IPS DF 4.7 (cell line): ENCODE results near the gene GLP2R.

Experiments
- DNase-seq: peaks from one replicate; pipeline ENCODE4 v3.0.0-alpha.2; 2013; ENCODE audit warnings: low spot score; ENCODE audit errors: extremely low read depth

Gene GLP2R

DNA sequence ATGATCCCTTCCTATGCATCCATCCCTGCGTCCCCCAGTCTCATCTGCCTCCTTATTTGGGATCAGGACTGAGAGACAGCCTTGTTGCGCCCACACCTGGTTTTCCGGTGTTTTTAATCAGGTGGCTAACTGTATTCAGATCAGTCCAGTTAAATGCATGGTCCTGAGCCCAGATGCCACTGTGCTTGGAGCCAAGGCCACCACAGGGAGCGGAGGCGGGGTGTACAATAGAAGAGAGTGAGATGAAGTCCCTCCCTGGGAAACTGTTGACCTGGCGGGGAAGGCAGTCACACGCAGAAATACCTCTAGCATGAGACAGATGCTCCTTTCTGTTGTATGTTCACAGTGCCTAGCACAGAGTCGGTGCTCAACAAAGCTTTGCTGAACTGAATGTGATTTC is 73.1 kb downstream of the GLP2R start:
- no peak for DNase-seq

DNA sequence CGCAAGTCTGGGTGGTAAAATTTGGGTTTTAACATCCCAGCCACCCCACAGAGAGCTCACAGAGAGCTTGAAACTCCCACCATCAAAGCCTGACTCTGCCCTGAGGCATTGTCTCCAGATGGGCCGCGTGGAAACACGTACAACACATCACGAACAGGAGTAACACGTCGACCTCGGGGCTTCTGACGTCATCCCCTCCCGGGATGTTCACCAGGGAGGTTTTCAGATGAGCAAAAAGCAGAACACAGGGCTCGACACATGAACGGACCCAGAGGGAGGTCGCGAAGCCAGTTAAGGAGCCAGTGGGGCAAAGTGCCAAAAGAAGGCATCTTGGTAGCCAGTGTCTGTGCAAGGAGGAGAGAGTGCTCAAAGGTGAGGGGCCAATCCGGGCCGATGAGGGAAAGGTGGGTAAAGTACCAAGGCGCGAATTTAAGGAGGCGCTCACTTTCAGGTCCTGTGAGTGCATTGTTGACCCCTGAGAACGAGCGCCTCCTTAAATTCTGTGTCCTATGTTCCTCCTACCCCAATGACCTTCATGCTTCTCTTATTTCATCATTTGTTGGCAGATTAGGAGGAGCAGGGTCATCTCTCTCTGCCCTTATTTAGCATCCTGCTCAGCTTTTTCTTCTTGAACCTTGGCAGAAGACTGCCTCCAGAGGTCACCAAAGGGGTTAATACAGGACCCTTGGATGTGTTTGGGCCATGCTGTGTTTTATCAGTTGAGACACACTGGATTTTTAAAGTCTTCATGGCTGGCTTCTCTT is 73.7 kb downstream of the GLP2R start:
- no peak for DNase-seq

DNA sequence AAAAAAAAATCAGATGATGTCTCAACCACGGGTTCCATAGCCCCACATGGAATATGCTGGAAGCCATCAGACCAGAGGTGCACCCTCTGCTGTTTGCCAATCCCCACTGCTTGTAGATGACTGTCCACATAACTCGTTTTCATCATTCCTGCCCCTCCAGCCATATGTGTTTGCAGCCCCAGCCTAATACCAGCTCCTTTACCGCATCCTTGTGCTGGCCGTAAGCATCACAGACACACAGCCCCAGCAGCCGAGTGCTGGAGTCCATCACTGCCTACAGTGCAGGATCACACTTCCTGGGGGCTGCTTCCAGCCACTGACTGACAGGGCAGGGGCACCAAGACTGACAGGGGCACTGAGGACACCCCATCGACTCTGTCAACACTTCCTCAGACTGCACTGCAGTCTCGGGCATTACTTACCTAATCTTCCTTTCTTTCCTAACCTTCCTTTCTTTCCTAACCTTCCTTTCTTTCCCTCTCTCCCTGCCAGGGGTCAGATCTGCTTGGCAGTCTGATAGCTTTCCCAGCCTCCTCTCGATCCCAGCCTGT is 74.4 kb downstream of the GLP2R start:
- DNase-seq, result no peak

- DNase-seq, result no peak
These were observed 75.1 kb downstream of the GLP2R start for GRCh38 chr17:9900784-9901183.

DNA sequence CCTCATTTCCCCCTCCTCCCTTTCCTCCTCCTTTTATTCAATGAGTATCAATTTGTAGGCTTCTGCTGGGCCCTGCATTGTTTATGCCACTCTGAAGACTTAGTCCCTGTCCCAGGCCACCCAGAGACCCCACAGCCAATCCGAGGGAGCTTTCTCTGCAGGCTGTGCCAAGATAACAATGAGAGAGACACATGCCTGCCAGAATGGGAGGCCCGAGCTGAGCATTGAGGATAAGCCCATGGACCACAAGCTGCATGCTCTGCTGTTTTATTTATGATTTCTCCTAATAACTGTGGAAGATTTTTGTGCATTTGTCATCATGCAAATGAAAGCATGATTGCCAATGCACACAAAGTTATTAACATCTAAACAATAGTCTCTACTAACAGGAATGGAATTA is 76.4 kb downstream of the GLP2R start:
- DNase-seq, result no peak

DNA sequence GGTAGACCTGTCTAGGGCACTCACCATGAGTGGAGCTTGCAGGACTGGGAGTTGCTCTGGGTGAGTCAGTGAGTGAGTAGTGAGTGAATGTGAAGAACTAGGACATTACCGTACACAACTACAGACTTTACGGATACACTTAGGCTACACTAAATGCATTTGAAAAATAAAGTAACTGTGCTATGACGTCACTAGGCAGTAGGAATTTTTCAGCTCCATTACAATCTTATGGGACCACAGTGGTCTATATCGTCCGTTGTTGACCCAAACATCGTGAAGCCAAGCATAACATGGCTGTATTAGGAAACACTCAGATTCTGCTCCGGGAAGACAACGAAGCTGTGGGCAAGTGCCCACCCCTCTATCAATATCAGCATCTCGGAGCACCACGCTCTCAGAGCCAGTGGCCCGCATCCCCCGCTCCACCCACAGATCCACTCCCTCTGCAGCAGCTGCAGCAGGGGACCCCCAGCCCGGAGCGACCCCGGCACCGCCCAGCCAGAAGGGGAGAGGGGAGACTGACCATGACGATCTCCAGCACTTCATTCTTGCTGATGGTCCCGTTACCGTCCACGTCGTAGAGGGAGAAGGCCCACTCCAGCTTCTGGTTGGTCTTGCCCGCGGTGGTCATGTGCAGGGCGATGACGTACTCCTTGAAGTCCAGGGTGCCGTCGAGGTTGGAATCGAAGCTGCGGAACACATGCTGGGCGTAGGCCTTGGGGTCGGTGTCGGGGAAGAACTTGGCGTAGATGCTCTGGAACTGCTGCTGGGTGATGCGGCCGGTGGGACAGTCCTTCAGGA is 78.8 kb downstream of the GLP2R start:
- DNase-seq, result no peak

GRCh38 chr17:9905078-9905415 is 79.3 kb downstream of the GLP2R start, which contains the start of gene RCVRN:
TSS of gene RCVRN (minus strand) at chr17:9905271. CDS start at chr17:9905180, 91 bp downstream.
- no peak for DNase-seq

DNA sequence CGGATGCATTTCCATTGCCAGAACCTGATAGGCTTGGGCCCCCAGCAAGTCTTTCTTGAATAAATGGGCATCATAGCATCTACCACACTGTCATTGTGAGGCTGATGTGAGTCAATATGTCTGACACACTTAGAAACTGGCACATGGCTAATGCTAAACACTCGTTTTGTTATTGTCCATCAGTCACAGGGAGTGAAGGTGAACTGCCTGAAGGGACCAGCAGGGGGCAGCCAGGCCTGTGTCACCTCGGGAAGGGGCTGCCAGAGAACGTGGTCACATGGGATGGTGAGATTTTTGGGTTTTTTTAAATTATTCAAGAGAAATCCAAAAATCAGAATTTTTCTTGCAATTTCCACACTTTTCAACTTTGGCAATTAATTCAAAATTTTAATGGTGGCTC is 80.2 kb downstream of the GLP2R start:
- DNase-seq, result no peak

DNA sequence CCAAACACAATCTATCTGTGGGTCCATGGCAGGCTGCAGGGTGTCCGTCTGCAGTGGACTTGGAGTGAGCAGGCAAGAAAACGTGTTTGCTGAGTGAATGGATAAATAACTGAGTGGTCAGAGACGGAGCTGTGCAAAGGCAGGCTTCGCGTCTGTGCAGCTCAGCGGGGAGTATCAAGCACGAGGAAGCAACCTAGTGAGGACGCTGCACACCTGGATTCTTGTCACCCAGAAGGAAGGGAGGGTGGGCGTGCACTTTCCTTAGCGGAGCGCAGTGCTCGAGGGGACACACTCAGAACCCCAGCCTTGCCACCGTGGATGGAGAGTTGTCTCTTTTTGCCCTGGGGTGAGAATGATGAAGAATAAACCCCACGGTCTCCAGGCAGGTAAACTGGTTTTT is 80.9 kb downstream of the GLP2R start:
- no peak for DNase-seq

DNA sequence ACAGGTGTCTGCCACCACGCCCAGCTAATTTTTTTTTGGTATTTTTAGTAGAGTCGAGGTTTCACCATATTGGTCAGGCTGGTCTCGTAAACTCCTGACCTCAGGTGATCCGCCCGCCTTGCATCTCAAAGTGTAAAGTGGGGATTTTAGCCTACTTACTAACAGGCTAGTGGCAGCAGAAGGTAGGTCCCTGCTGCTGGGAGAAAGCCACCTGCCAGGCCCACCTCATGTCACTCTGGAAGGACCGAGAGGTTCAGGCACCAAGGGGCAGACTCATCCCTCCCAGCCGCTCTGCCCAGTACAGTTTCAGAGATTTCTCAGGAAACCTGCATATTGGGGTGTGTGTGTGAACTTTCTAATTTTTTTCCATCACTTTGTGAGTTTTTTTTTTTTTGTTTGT is 81.4 kb downstream of the GLP2R start:
- no peak for DNase-seq

DNA sequence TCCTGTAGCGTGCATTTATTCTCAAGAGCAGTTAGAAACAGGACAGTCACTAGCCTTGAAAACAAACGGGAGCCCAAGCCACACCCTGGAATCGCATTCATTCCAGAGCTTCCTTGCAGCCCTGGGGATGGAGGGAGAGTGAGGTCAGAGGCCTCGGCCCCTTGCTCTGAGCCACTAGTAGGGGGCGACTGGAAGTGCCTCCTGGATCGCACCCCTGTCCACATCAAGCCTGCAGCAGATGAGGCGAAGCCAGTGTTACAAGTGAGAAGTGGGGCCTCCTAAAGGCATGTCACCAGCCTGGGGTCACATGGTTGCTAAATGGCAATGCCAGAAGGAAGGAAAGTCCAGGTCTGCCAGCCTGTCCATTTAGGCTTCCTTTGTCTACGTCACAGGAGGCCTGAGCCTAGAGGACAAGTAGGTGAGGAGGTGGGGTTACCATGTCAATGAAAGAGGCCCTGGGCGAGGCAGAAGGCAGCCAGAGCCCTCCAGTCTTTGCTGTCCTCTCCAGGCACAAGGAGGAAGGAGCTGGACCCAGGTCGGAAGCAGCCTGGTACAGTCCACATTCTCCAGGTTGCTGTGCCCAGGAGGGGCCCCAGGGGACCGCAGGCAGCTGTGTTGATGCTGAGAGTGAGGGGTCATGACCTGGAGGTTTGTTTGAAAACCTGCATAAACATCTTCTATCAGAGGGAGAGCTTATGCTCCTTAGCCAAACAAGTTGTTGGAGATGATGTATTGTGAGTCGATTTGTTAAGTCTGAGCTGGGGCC is 82.3 kb downstream of the GLP2R start:
- no peak for DNase-seq

GRCh38 chr17:9908649-9909042 is 82.9 kb downstream of the GLP2R start:
- no peak for DNase-seq

GRCh38 chr17:9911089-9911488 is 85.4 kb downstream of the GLP2R start:
- DNase-seq, result no peak

- no peak for DNase-seq
These were observed 86.7 kb downstream of the GLP2R start for GRCh38 chr17:9912121-9913099.

DNA sequence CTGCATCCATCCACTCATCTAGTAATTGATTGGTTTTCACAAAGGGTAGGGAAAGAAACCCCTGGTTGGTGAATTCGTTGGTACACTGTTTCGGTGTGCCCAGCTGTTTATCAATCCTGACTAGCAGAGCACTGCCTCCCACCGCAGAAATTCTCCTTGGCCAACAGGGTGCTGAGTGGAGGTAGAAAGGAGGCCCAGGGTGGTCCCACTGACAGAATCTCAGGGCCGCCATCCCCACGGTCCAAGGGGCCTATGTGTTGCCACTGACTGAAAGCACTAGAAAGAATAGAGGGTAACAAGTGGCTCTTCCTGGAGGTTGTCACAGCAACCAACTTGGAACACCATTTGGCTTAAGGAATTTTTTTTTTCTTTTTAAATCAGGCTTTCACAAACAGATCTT is 87.8 kb downstream of the GLP2R start:
- no peak for DNase-seq

DNA sequence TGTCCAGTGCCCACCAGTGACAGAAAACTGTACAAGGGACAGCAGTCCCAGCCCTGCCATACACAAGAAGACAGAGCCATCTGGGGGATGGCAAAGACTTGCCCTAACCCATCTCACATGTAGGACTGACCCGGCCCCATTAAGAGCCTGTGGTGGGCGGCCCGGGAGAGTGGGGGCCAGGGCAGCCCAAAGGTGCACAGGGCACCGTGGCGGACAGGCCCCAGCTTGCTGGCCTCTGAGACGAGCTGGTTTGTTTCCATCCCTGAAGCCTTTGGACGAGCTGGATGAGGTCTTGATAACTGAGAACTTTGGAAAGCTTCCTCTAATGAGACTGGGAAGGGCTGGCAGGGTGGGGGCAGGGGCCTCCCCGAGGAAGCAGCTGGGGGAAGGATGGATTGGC is 90.4 kb downstream of the GLP2R start:
- DNase-seq, result no peak

DNA sequence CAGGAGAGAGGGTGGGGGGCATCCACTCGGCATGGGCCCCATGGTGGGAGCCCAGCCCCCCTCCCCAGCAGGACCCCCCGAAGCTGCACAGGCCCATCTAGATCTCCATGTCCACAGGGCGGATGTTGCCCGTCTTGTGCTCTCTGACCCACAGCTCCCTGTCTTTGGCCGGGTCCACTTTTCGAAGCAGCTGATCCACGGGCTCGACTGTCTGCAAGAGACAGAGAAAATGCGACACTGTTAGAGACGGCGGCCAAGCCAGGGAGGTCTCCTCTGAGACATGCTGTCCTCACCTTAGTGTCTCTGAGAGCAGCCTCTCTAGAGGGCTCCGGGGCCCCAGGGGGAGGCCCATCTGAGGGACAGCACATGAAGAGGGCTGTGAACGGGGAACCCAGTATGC is 91.4 kb downstream of the GLP2R start:
- no peak for DNase-seq

DNA sequence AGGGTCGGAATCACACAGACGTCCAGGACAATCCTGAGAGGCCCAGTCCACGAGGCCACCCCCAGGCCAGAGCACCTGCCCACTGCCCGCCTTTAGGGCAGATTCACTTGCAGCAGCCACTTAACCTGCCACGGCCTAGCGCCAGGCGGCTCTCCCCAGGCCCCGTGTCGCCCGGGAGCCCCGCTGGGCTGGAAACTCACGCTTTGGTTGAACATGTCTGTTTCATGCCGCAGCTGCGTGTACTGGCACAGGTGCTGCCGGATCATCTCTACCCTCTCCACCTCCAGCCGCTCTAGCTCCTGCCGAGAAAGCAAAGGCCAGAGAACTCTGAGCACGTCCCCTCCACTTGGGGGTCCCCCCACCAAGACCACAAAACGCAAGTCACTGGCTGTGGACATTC is 92.1 kb downstream of the GLP2R start:
- no peak for DNase-seq

DNA sequence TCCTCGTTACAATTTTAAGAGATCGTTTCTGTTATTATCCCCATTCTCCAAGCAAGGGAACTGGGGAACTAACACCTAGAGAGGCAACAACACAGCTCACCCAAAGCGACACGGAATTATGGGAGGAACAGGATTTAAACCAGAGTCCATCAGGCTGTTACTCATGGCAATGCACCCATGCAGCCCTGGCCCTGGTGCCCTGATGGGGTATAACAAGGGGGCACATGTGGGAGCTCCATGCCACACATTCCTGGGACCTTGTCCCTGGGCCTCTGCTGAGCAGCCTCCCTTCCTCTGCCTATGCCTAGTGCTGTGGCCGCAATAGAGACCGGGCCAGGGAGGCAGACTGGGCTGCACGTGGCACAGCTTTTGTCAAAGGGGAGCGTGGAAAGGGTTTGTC is 92.6 kb downstream of the GLP2R start:
- DNase-seq, result no peak

DNA sequence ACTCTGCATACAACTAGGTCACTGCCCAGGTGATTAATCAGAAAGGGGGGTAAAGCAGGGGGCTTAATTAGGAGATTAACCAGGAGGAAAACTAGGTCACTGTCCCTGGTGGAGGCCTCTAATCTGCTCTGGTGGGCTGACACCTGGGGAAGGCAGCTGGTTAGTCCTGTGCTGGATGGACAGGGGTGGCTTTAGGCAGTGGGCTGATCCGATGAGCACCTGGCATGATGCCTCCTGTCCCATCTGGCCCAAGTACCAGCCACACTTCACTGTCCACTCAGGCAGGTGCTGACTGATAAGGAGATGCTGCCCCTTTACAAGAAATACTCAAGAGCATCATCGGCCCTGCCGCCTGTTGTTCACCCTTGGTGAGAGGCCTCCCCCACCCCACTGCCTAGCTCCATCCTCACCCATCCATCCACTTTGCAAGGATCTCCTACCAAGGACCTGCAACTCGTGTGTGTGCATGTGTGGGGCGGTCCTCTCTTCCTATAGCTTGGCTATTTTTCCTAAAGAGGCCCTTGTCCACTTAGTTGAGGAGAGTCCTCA is 93.2 kb downstream of the GLP2R start:
- DNase-seq, result no peak
